Adipocyte (in vitro differentiated cells): Measurements from ENCODE around the gene ANAPC1.

Source experiments
- DNase-seq: peaks from one replicate; pipeline ENCODE4 v3.0.0-alpha.2; 2015; ENCODE audit warnings: low read depth
- H3K27me3 ChIP-seq: replicated peaks from 2 replicates; pipeline ENCODE4 v1.7.0; 2013; ENCODE audit warnings: mild to moderate bottlenecking, low read length, moderate library complexity; ENCODE audit not compliant: control insufficient read depth, insufficient read depth
- H3K36me3 ChIP-seq: 2 replicates; pipeline ENCODE4 v1.7.0; 2013; ENCODE audit warnings: low read length, mild to moderate bottlenecking, moderate library complexity; ENCODE audit not compliant: control insufficient read depth, insufficient read depth, severe bottlenecking
- H3K4me1 ChIP-seq: 2 replicates; pipeline ENCODE4 v1.7.0; 2013; ENCODE audit warnings: mild to moderate bottlenecking, low read length, moderate library complexity; ENCODE audit not compliant: control insufficient read depth, insufficient read depth
- H3K4me3 ChIP-seq: 2 replicates; pipeline ENCODE4 v1.7.0; 2013; ENCODE audit warnings: mild to moderate bottlenecking, low read length, moderate library complexity
- H3K9ac ChIP-seq: 2 replicates; pipeline ENCODE4 v1.7.0; 2013; ENCODE audit warnings: mild to moderate bottlenecking, low read length, moderate library complexity
- H3K9me3 ChIP-seq: 2 replicates; pipeline ENCODE4 v1.7.0; 2013; ENCODE audit warnings: mild to moderate bottlenecking, low read length, moderate library complexity; ENCODE audit not compliant: control insufficient read depth

The ANAPC1 gene

GRCh38 chr2:111883661-111884591 is at the start of gene ANAPC1:
TSS of gene ANAPC1 (minus strand) at chr2:111884193. CDS start at chr2:111880825, 3,368 bp downstream.
- DNase-seq = peak; percentile 95
- H3K36me3 ChIP-seq = no peaks in the 10 kb centered on the region
- H3K27me3 ChIP-seq = no peaks in the 10 kb centered on the region
- H3K4me3 ChIP-seq = peak within 1 kb of the TSS; percentile 93
- peak within 1 kb of the TSS; percentile 88 for H3K9ac ChIP-seq
- H3K9me3 ChIP-seq = no peaks in the 10 kb centered on the region
- H3K4me1 ChIP-seq = peaks cover 4% of the 10 kb centered on the region

- Histone ChIP-seq H3K4me3 (no peak overlapping the region), H3K9ac (no peak overlapping the region), H3K4me1 (peaks cover 6% of the 10 kb centered on the region), H3K27me3 (peaks cover 5% of the 10 kb centered on the region), H3K9me3 (no peaks in the 10 kb centered on the region), H3K36me3 (no peaks in the 10 kb centered on the region)
- no peak for DNase-seq
Measured at GRCh38 chr2:111932841-111933291, 48.9 kb upstream of the ANAPC1 start.

- Histone ChIP-seq H3K9me3 (no peaks in the 10 kb centered on the region), H3K4me1 (peaks cover 6% of the 10 kb centered on the region), H3K9ac (no peak overlapping the region), H3K4me3 (no peak overlapping the region), H3K27me3 (peaks cover 5% of the 10 kb centered on the region), H3K36me3 (no peaks in the 10 kb centered on the region)
- peak; percentile 72 for DNase-seq
Measured at GRCh38 chr2:111930875-111931274, 46.9 kb upstream of the ANAPC1 start.

- no peak for DNase-seq
- H3K4me3 ChIP-seq = no peak overlapping the region
- H3K36me3 ChIP-seq = no peaks in the 10 kb centered on the region
- no peaks in the 10 kb centered on the region for H3K9me3 ChIP-seq
- H3K9ac ChIP-seq = no peak overlapping the region
- peaks cover 6% of the 10 kb centered on the region for H3K4me1 ChIP-seq
- peaks cover 5% of the 10 kb centered on the region for H3K27me3 ChIP-seq
Measured at GRCh38 chr2:111930409-111930808, 46.4 kb upstream of the ANAPC1 start.

- Histone ChIP-seq H3K27me3 (peaks cover 6% of the 10 kb centered on the region), H3K9ac (no peak overlapping the region), H3K4me3 (no peak overlapping the region), H3K4me1 (peaks cover 6% of the 10 kb centered on the region), H3K9me3 (no peaks in the 10 kb centered on the region), H3K36me3 (no peaks in the 10 kb centered on the region)
- DNase-seq = no peak
Measured at GRCh38 chr2:111927723-111928122, 43.7 kb upstream of the ANAPC1 start.

GRCh38 chr2:111924617-111925107 is 40.7 kb upstream of the ANAPC1 start:
- H3K27me3 ChIP-seq = peaks cover 6% of the 10 kb centered on the region
- no peak for DNase-seq
- H3K9me3 ChIP-seq = no peaks in the 10 kb centered on the region
- no peaks in the 10 kb centered on the region for H3K4me1 ChIP-seq
- H3K9ac ChIP-seq = no peak overlapping the region
- no peak overlapping the region for H3K4me3 ChIP-seq
- H3K36me3 ChIP-seq = no peaks in the 10 kb centered on the region

GRCh38 chr2:111923276-111923804 is 39.3 kb upstream of the ANAPC1 start:
- Histone ChIP-seq H3K4me3 (no peak overlapping the region), H3K36me3 (no peaks in the 10 kb centered on the region), H3K4me1 (peaks cover 3% of the 10 kb centered on the region), H3K9me3 (no peaks in the 10 kb centered on the region), H3K27me3 (peaks cover 6% of the 10 kb centered on the region), H3K9ac (no peak overlapping the region)
- peak; percentile 35 for DNase-seq

GRCh38 chr2:111919794-111920608 is 36.0 kb upstream of the ANAPC1 start:
- no peaks in the 10 kb centered on the region for H3K9me3 ChIP-seq
- H3K36me3 ChIP-seq = no peaks in the 10 kb centered on the region
- H3K4me1 ChIP-seq = peaks cover 5% of the 10 kb centered on the region
- DNase-seq = no peak
- H3K9ac ChIP-seq = no peak overlapping the region
- H3K4me3 ChIP-seq = no peak overlapping the region
- H3K27me3 ChIP-seq = peaks cover 6% of the 10 kb centered on the region

- peaks cover 5% of the 10 kb centered on the region for H3K4me1 ChIP-seq
- no peaks in the 10 kb centered on the region for H3K36me3 ChIP-seq
- peaks cover 5% of the 10 kb centered on the region for H3K27me3 ChIP-seq
- no peak overlapping the region for H3K4me3 ChIP-seq
- no peak for DNase-seq
- no peaks in the 10 kb centered on the region for H3K9me3 ChIP-seq
- H3K9ac ChIP-seq = no peak overlapping the region
Measured at GRCh38 chr2:111919365-111919764, 35.4 kb upstream of the ANAPC1 start.

GRCh38 chr2:111918383-111918806 is 34.4 kb upstream of the ANAPC1 start:
- H3K27me3 ChIP-seq = no peaks in the 10 kb centered on the region
- H3K36me3 ChIP-seq = no peaks in the 10 kb centered on the region
- DNase-seq = peak; percentile 97
- H3K4me3 ChIP-seq = no peak overlapping the region
- peaks cover 5% of the 10 kb centered on the region for H3K4me1 ChIP-seq
- no peaks in the 10 kb centered on the region for H3K9me3 ChIP-seq
- no peak overlapping the region for H3K9ac ChIP-seq

GRCh38 chr2:111917106-111917505 is 33.1 kb upstream of the ANAPC1 start:
- H3K4me1 ChIP-seq = peaks cover 5% of the 10 kb centered on the region
- DNase-seq = no peak
- H3K27me3 ChIP-seq = no peaks in the 10 kb centered on the region
- no peak overlapping the region for H3K4me3 ChIP-seq
- H3K9me3 ChIP-seq = no peaks in the 10 kb centered on the region
- no peak overlapping the region for H3K9ac ChIP-seq
- H3K36me3 ChIP-seq = no peaks in the 10 kb centered on the region
